Esophagus muscularis mucosa (tissue), 4 donors: ENCODE data around the gene GJD3.

Source experiments
- EP300 ChIP-seq: sonication (generic); formaldehyde crosslinking; IDR thresholded peaks from one replicate; pipeline ENCODE4 v1.6.1; 2017; ENCODE audit warnings: antibody characterized with exemption
- POLR2A ChIP-seq: fragments of 450-650 bp; IDR thresholded peaks from one replicate; pipeline ENCODE4 v1.6.1; 2017; ENCODE audit warnings: antibody characterized with exemption, moderate library complexity, mild to moderate bottlenecking, low read depth
- POLR2AphosphoS5 ChIP-seq, 2 donors: sonication (generic); formaldehyde crosslinking; IDR thresholded peaks; one replicate each; pipeline ENCODE4 v1.6.1; 2017; ENCODE audit warnings: antibody characterized with exemption in 2 of 2
- TF ChIP-seq, protein P1 (sequence below), 3 experiments: fragments of 200-600 bp in 2 of 3; fragments of 450-650 bp in 1 of 3; sonication (generic) in 2 of 3; IDR thresholded peaks; one replicate each; pipeline ENCODE4 v1.5.1; 2017 to 2019; ENCODE audit warnings: antibody characterized with exemption in 3 of 3, mild to moderate bottlenecking in 2 of 3, moderate library complexity in 1 of 3

DNA sequence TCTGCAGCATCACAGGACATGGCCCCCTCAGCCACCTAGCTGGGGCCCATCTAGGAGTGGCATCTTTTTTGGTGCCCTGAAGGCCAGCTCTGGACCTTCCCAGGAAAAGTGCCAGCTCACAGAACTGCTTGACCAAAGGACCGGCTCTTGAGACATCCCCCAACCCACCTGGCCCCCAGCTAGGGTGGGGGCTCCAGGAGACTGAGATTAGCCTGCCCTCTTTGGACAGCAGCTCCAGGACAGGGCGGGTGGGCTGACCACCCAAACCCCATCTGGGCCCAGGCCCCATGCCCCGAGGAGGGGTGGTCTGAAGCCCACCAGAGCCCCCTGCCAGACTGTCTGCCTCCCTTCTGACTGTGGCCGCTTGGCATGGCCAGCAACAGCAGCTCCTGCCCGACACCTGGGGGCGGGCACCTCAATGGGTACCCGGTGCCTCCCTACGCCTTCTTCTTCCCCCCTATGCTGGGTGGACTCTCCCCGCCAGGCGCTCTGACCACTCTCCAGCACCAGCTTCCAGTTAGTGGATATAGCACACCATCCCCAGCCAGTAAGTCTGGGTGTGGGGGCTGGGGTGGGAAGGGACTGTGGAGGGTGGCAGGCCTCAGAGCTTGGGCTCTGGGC is 33.6 kb downstream of the GJD3 start:
- no peak for TF ChIP-seq POLR2A
- TF ChIP-seq, protein P1, sequence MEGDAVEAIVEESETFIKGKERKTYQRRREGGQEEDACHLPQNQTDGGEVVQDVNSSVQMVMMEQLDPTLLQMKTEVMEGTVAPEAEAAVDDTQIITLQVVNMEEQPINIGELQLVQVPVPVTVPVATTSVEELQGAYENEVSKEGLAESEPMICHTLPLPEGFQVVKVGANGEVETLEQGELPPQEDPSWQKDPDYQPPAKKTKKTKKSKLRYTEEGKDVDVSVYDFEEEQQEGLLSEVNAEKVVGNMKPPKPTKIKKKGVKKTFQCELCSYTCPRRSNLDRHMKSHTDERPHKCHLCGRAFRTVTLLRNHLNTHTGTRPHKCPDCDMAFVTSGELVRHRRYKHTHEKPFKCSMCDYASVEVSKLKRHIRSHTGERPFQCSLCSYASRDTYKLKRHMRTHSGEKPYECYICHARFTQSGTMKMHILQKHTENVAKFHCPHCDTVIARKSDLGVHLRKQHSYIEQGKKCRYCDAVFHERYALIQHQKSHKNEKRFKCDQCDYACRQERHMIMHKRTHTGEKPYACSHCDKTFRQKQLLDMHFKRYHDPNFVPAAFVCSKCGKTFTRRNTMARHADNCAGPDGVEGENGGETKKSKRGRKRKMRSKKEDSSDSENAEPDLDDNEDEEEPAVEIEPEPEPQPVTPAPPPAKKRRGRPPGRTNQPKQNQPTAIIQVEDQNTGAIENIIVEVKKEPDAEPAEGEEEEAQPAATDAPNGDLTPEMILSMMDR (IDR thresholded peaks at IDR 0.05) = no peak
- TF ChIP-seq POLR2AphosphoS5 (IDR thresholded peaks at IDR 0.05) = no peak
- no peak for TF ChIP-seq EP300
